Peyer's patch (tissue), 4 donors: ENCODE results near the gene INTS1. TPM values are rescaled to one million over a fixed set of nuclear protein-coding genes. Genes with fewer than 3 reads are reported as not detected.
A peak's percentile ranks its signal among the peaks of the same experiment; 100 is the strongest.

Experiments
- DNase-seq, 3 donors: peaks; one replicate each; pipeline ENCODE4 v3.0.0-alpha.2; 2017 to 2019
- H3K27ac ChIP-seq, 4 donors: fragments of 200-600 bp; sonication (generic); one replicate each; pipeline ENCODE4 v1.5.1; 2016 to 2019
- H3K27me3 ChIP-seq, 2 donors: fragments of 200-600 bp; sonication (generic); one replicate each; pipeline ENCODE4 v1.5.1; 2019
- H3K36me3 ChIP-seq, 3 donors: fragments of 200-600 bp; sonication (generic); one replicate each; pipeline ENCODE4 v1.5.1; 2016 to 2019
- H3K4me1 ChIP-seq, 4 donors: fragments of 200-600 bp; sonication (generic); one replicate each; pipeline ENCODE4 v1.5.1; 2016 to 2019
- H3K4me3 ChIP-seq, 4 donors: fragments of 200-600 bp; sonication (generic); 1 replicate in 3 of 4; 2 replicates in 1 of 4; pipeline ENCODE4 v1.5.1; 2016 to 2019; ENCODE audit warnings: mild to moderate bottlenecking in 1 of 4
- H3K9me3 ChIP-seq, 4 donors: fragments of 200-600 bp; sonication (generic); one replicate each; pipeline ENCODE4 v1.5.1; 2016 to 2019; ENCODE audit warnings: mild to moderate bottlenecking in 1 of 4
- CTCF ChIP-seq, 6 experiments: fragments of 450-650 bp in 4 of 6; fragments of 200-600 bp in 2 of 6; sonication (generic) in 1 of 6; IDR thresholded peaks; one replicate each; pipeline ENCODE4 v1.5.1; 2017 to 2019; ENCODE audit warnings: antibody characterized with exemption in 6 of 6, mild to moderate bottlenecking in 3 of 6, moderate library complexity in 1 of 6
- POLR2A ChIP-seq, 2 donors: fragments of 450-650 bp; IDR thresholded peaks; one replicate each; pipeline ENCODE4 v1.5.1; 2017; ENCODE audit warnings: antibody characterized with exemption in 2 of 2, mild to moderate bottlenecking in 2 of 2, moderate library complexity in 2 of 2
- total RNA-seq, 4 donors: library from RNA; depleted of rRNA; stranded (reverse); fragments of >200 nt; gene quantifications; one replicate each; pipeline ENCODE4 v1.1.0, GENCODE V29; 2016

INTS1 gene
- 100 to 1,000 TPM in 2 of 4 donors, 10 to 100 TPM in 2; 84.4 to 192 (median 108) TPM for total RNA-seq

- peak within 1 kb of the TSS; percentile 96 to 100 (median 99) for H3K4me3 ChIP-seq
- peaks cover 0 to 37% (median 0%) of the 10 kb centered on the region in 3 donors for H3K36me3 ChIP-seq
- H3K27ac ChIP-seq: peak within 1 kb of the TSS; percentile 64 to 76 (median 69)
- peaks cover 0 to 28% (median 19%) of the 10 kb centered on the region in 4 donors for H3K4me1 ChIP-seq
- TF ChIP-seq POLR2A (IDR thresholded peaks at IDR 0.05): peak; percentile 51 to 66
- peak; percentile 88 to 99 (median 98) for TF ChIP-seq CTCF (IDR thresholded peaks at IDR 0.05)
- DNase-seq: peak; percentile 90 to 96 (median 94)
- H3K9me3 ChIP-seq: no peaks in the 10 kb centered on the region
- no peaks in the 10 kb centered on the region for H3K27me3 ChIP-seq
These were observed at the start of gene INTS1 for GRCh38 chr7:1503816-1504775. INTS1 (minus strand) TSS chr7:1504389; CDS start chr7:1503960, 429 bp downstream.

GRCh38 chr7:1553512-1554210, 49.5 kb upstream of the INTS1 start:
- Histone ChIP-seq H3K27me3 (no peaks in the 10 kb centered on the region), H3K27ac (peak overlapping the region in 1 of 4 donors; percentile 99), H3K36me3 (peaks cover 0 to 22% (median 0%) of the 10 kb centered on the region in 3 donors), H3K4me1 (peaks cover 0 to 19% (median 0%) of the 10 kb centered on the region in 4 donors), H3K9me3 (no peaks in the 10 kb centered on the region), H3K4me3 (peak overlapping the region in 2 of 4 donors; percentile 55 to 56)
- no peak for DNase-seq
- TF ChIP-seq CTCF (IDR thresholded peaks at IDR 0.05) (no peak), POLR2A (IDR thresholded peaks at IDR 0.05) (no peak)

GRCh38 chr7:1552200-1552599, 48.0 kb upstream of the INTS1 start:
- Histone ChIP-seq H3K36me3 (peaks cover 0 to 32% (median 0%) of the 10 kb centered on the region in 3 donors), H3K27ac (no peak overlapping the region), H3K27me3 (no peaks in the 10 kb centered on the region), H3K9me3 (no peaks in the 10 kb centered on the region), H3K4me3 (no peak overlapping the region), H3K4me1 (peaks cover 0 to 13% (median 0%) of the 10 kb centered on the region in 4 donors)
- no peak for DNase-seq
- no peak for TF ChIP-seq POLR2A (IDR thresholded peaks at IDR 0.05)
- TF ChIP-seq CTCF (IDR thresholded peaks at IDR 0.05): no peak

GRCh38 chr7:1550846-1551155, 46.6 kb upstream of the INTS1 start:
- H3K4me3 ChIP-seq: no peak overlapping the region
- H3K27ac ChIP-seq: no peak overlapping the region
- H3K4me1 ChIP-seq: peaks cover 0 to 9% (median 0%) of the 10 kb centered on the region in 4 donors
- no peaks in the 10 kb centered on the region for H3K9me3 ChIP-seq
- no peaks in the 10 kb centered on the region for H3K27me3 ChIP-seq
- DNase-seq: no peak
- peaks cover 0 to 41% (median 0%) of the 10 kb centered on the region in 3 donors for H3K36me3 ChIP-seq
- TF ChIP-seq POLR2A (IDR thresholded peaks at IDR 0.05) (no peak), CTCF (IDR thresholded peaks at IDR 0.05) (no peak)

GRCh38 chr7:1550005-1550845, 46.0 kb upstream of the INTS1 start:
- H3K4me3 ChIP-seq: no peak overlapping the region
- peaks cover 0 to 41% (median 0%) of the 10 kb centered on the region in 3 donors for H3K36me3 ChIP-seq
- DNase-seq: no peak
- H3K27me3 ChIP-seq: no peaks in the 10 kb centered on the region
- no peaks in the 10 kb centered on the region for H3K9me3 ChIP-seq
- H3K27ac ChIP-seq: no peak overlapping the region
- TF ChIP-seq CTCF (IDR thresholded peaks at IDR 0.05): no peak
- TF ChIP-seq POLR2A (IDR thresholded peaks at IDR 0.05): no peak
- H3K4me1 ChIP-seq: peaks cover 0 to 5% (median 0%) of the 10 kb centered on the region in 4 donors
